Kidney glomerular epithelial cell (primary cell): ENCODE data around the gene IRGC.

Source experiments
- DNase-seq: peaks from one replicate; lab custom pipeline; 2025; lab: John Stamatoyannopoulos, UW

IRGC gene

DNA sequence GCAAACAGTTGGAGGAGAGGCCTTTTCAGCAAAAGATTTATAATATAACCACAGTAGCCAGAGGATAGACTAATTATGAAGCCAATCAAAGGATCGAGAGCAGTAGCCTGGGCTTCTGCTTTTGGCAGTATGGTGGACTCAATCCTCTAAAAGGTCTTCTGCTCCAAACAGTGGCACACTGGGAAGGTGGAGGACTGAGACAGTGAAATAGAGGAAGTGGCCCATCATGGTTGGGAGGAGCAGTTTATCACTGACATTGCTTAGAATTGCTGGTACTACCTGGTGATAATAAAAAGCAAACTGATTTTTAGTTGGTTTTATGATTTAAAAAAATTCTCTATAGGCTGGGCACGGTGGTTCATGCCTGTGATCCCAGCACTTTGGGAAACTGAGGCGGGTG is 25.0 kb upstream of the IRGC start:
- no peak for DNase-seq

- DNase-seq: no peak
Measured at GRCh38 chr19:43691755-43692154, 24.1 kb upstream of the IRGC start.

GRCh38 chr19:43692385-43692784 is 23.5 kb upstream of the IRGC start:
- no peak for DNase-seq

DNA sequence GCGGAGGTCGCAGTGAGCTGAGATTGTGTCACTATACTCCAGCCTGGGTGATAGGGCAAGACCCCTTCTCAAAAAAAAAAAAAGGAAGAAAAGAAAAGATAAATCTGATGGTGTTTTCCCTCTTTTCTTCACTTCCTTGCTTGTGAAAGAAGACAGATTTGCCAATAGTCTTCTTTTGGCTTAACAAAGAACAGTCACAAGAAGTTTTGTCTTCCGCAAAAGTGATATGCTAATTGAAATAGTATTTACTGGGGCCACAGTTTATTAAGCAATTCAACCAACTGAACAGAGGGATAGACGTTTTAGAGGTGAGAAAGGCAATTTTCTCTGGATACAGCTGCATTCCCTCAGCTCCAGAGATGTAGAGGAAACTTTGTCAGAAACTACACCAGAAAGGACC is 23.0 kb upstream of the IRGC start:
- DNase-seq: no peak

GRCh38 chr19:43694553-43694952 is 21.3 kb upstream of the IRGC start:
- no peak for DNase-seq

GRCh38 chr19:43695985-43696704 is 19.7 kb upstream of the IRGC start:
- no peak for DNase-seq

- DNase-seq: no peak
Measured at GRCh38 chr19:43697295-43697694, 18.6 kb upstream of the IRGC start.

DNA sequence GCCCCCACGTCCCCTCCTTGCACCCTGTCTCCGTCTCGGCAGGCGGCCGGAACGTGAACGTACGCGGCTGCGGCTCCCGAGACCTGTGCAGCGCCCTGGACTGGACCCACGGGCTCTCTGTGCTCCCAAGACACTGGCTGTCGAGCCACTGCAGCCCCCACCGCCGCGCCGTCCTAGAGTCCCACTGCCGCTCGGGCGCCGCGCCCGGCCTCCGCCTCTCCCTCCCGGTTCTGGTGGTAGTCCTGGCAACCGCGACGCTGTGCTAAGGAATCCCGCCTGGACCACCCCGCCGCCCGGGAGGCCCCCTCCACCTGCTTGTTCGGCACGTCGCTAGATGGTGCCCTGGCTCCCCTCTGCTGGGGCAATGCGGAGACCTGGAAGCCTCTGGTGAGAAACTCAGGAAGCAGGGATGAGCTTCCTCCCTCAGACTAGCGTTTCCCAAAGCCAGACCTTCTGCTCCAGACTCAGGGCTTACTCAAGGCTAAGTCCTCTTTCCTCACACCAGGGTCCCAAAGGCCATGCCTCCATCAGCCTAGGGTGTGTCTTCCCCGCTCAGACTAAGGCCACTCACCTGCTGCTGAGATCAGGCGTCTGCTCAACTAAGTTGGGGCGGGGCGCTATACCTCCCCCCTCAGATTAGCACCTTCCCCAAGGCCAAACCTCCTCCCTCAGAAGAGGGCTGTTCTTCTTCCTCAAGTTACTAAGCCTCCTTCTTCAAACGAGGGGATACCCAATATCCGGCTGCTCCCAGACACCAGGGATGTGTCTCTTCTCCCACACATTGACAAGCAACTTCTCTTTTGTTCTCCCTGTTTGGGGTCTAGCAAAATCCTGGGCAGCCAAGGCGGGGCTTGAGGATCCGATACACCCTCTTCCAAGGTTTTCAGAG is 16.1 kb upstream of the IRGC start:
- no peak for DNase-seq

DNA sequence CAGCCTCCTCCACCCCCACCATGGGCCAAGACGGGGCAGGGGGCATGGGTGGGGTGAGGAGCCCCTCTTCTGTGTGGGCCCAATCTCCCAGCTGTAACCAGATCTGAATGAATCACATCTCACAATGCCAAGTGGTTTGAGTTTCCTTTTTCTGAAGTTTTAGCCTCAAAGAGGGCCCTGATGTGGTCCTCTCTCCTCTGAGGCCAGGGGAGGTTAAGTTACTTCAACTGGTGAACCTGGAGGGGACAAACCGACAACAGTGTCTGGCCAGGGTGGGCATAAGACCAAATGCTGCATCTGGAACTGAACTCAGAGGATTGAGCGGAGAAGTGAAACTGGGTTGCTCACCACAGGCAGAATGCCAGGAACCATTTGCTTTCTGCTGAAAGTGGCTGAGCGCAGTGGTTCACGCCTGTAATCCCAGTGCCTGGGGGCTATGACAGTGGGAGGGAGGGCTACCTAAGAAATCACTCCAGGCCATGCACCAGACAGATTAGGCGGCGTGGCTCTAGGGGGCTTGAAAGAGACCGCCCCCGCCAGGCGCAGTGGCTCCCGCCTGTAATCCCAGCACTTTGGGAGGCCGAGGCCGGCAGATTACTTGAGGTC is 15.4 kb upstream of the IRGC start:
- DNase-seq: no peak

- DNase-seq: no peak
Measured at GRCh38 chr19:43704002-43704705, 11.7 kb upstream of the IRGC start.

DNA sequence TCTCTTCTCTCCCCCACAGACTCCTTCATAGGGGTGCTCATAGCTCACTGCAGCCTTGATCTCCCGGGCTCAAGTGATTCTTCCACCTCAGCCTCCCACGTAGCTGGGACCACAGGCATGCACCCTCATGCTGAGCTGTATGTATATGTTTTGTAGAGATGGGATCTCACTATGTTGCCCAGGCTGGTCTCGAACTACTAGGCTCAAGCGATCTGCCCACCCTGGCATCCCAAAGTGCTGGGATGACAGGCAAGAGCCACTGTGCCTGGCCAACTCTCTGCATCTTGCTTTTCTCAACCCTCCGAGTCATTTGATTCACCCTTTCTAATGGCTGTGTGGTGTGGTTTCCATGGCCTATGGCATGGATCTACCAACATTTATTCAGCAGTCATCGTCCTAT is 10.1 kb upstream of the IRGC start:
- DNase-seq: no peak

- DNase-seq: no peak
Measured at GRCh38 chr19:43707158-43707712, 8.6 kb upstream of the IRGC start.

DNA sequence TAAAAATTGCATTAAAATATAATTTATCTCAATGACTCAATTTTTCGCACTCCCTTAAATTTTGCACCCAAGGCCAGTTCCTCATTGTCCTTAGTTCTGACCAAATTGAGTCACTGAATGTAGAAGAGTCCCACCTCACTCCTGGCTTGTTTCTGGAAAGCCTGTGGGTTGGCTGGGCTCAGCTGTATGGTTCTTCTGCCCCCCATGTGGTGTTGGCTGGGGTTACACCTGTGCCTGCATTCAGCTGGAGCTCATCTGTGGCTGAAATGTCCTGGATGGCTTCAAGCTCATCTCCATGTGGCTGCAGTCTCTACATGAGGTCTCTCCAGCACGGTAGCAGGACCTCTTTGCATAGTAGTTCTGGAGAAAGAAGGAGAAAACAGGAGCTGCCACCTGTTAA is 7.2 kb upstream of the IRGC start:
- DNase-seq: no peak

DNA sequence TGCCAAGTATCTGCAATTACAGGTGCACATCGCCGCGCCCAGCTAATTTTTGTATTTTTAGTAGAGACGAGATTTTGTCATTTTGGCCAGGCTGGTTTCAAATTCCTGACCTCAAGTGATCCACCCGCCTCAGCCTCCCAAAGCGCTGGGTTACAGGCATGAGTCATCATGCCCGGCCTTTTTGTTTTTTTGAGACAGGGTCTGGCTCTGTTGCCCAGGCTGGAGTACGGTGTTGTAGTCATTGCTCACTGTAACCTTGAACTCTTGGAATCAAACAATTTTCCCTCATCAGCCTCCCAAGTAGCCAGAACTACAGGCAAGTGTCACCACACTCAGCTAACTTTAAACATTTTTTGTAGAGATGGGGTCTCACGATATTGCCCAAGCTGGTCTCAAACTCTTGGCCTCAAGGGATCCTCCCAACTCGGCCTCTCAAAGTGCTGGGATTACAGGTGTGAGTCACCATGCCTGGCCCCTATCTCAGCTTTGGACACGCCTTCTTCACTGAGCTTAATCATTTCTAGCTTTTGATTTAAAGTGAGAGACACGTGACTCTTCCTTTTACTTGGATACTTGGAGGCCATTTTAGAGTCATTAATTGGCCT is 4.0 kb upstream of the IRGC start:
- no peak for DNase-seq

DNA sequence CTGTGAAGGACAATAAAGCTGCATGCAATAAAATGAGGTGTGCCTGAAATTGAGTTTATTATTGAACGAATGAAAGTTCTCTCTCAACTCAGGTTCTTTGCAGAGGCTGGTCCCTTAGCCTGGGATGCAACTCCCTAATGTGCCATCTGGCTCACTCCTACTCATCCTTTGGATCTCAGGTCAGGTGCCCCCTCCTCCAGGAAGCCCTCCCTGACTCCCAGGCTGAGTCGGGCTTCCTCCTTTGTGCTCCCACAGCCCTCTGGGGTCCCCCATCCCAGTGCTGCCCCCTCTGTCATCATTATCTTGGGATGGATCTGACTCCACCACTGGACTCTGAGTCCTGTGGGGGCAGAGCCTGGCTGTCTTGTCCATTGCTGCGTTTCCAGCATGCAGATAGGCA is 2.7 kb upstream of the IRGC start:
- DNase-seq: no peak

GRCh38 chr19:43718627-43719377 is 2.9 kb downstream of the IRGC start:
- no peak for DNase-seq

GRCh38 chr19:43719378-43719868 is 3.5 kb downstream of the IRGC start:
- no peak for DNase-seq

DNA sequence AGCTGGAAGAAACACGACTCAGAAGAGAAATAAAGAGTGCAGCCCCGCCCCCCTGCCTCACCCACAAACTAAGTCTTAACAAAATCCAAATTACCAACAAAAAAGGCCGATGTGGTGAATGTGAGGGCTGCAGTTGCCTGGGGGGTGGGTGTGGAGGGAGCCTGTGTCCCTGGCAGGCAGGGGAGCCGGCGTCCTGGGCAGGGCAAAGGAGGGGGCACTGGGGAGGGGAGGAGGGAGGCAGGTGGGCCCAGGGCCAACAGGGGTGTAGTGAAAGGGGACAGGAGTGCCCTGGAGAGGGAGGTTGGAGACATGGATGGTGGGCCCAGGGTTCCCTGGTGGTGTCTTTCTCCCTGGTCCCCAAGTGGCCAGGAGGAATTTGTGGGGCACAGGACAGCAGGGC is 4.0 kb downstream of the IRGC start:
- no peak for DNase-seq

- no peak for DNase-seq
Measured at GRCh38 chr19:43720936-43721335, 5.1 kb downstream of the IRGC start.

DNA sequence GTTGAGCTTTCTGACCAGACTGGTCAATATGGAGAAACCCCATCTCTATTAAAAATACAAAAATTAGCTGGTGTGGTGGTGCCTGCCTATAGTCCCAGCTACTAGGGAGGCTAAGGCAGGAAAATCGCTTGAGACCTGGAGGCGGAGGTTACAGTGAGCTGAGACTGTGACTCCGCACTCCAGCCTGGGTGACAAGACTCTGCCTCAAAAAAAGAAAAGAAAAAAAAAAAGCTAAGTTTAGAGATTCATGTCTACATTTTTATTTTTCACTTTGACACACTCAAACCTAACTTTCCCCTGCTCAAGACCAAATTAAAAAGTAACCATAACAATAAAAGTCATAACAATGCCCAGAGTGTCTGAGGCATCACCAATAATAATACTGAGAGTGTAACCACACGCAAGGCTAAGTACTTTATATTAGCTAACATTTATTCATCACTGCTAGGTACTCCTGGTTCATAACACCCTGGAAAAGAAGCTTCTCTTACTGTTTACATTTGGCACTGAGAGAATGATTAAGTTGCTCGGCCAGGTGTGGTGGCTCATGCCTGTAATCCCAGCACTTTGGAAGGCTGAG is 5.7 kb downstream of the IRGC start:
- DNase-seq: no peak
